ENCODE results near the gene CD6.

Gene CD6

GRCh38 chr11:61056571-61056970 is 85.1 kb downstream of the CD6 start (continued):
- TF ChIP-seq, protein P1, sequence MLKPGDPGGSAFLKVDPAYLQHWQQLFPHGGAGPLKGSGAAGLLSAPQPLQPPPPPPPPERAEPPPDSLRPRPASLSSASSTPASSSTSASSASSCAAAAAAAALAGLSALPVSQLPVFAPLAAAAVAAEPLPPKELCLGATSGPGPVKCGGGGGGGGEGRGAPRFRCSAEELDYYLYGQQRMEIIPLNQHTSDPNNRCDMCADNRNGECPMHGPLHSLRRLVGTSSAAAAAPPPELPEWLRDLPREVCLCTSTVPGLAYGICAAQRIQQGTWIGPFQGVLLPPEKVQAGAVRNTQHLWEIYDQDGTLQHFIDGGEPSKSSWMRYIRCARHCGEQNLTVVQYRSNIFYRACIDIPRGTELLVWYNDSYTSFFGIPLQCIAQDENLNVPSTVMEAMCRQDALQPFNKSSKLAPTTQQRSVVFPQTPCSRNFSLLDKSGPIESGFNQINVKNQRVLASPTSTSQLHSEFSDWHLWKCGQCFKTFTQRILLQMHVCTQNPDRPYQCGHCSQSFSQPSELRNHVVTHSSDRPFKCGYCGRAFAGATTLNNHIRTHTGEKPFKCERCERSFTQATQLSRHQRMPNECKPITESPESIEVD (tag by site-specific recombination; IDR thresholded peaks at IDR 0.05), result no peak
- TF ChIP-seq, protein P2, sequence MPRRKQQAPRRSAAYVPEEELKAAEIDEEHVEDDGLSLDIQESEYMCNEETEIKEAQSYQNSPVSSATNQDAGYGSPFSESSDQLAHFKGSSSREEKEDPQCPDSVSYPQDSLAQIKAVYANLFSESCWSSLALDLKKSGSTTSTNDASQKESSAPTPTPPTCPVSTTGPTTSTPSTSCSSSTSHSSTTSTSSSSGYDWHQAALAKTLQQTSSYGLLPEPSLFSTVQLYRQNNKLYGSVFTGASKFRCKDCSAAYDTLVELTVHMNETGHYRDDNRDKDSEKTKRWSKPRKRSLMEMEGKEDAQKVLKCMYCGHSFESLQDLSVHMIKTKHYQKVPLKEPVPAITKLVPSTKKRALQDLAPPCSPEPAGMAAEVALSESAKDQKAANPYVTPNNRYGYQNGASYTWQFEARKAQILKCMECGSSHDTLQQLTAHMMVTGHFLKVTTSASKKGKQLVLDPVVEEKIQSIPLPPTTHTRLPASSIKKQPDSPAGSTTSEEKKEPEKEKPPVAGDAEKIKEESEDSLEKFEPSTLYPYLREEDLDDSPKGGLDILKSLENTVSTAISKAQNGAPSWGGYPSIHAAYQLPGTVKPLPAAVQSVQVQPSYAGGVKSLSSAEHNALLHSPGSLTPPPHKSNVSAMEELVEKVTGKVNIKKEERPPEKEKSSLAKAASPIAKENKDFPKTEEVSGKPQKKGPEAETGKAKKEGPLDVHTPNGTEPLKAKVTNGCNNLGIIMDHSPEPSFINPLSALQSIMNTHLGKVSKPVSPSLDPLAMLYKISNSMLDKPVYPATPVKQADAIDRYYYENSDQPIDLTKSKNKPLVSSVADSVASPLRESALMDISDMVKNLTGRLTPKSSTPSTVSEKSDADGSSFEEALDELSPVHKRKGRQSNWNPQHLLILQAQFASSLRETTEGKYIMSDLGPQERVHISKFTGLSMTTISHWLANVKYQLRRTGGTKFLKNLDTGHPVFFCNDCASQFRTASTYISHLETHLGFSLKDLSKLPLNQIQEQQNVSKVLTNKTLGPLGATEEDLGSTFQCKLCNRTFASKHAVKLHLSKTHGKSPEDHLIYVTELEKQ (tag by site-specific recombination; IDR thresholded peaks at IDR 0.05; ENCODE audit: borderline replicate concordance), result no peak
- TF ChIP-seq, protein P3, sequence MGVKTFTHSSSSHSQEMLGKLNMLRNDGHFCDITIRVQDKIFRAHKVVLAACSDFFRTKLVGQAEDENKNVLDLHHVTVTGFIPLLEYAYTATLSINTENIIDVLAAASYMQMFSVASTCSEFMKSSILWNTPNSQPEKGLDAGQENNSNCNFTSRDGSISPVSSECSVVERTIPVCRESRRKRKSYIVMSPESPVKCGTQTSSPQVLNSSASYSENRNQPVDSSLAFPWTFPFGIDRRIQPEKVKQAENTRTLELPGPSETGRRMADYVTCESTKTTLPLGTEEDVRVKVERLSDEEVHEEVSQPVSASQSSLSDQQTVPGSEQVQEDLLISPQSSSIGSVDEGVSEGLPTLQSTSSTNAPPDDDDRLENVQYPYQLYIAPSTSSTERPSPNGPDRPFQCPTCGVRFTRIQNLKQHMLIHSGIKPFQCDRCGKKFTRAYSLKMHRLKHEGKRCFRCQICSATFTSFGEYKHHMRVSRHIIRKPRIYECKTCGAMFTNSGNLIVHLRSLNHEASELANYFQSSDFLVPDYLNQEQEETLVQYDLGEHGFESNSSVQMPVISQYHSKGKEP (tag by site-specific recombination; IDR thresholded peaks at IDR 0.05), result no peak
- TF ChIP-seq ZNF10 (tag by site-specific recombination; IDR thresholded peaks at IDR 0.05), result no peak
- TF ChIP-seq ZNF548 (tag by site-specific recombination; IDR thresholded peaks at IDR 0.05), result no peak
- TF ChIP-seq ZNF311 (tag by site-specific recombination; IDR thresholded peaks at IDR 0.05; ENCODE audit: borderline replicate concordance), result no peak

- CTCF ChIA-PET, result interaction anchor here (1.1 kb wide), 1 partner anchor 10 kb away, joined by 4 read pairs; no protein-coding TSS in a partner anchor
- H3K27ac ChIP-seq (ENCODE audit: extremely low read depth, low read depth, low read length), result no peak overlapping the region
- H3K4me3 ChIP-seq (ENCODE audit: low read depth, low read length), result no peak overlapping the region
- no peaks in the 10 kb centered on the region for H3K36me3 ChIP-seq (ENCODE audit: control insufficient read depth in 2 of 2, insufficient read depth in 1 of 2, low read length in 2 of 2)
- no peak for TF ChIP-seq YY2 (tag by site-specific recombination; IDR thresholded peaks at IDR 0.05)
- TF ChIP-seq HOXA7 (CRISPR knock-in tag; IDR thresholded peaks at IDR 0.05; ENCODE audit: borderline replicate concordance), result no peak
- TF ChIP-seq ZNF274 (IDR thresholded peaks at IDR 0.05; ENCODE audit: low read length), result no peak
- no peak for TF ChIP-seq ZNF274 (tag by site-specific recombination; IDR thresholded peaks at IDR 0.05; ENCODE audit: borderline replicate concordance)
- TF ChIP-seq ZNF23 (tag by site-specific recombination; IDR thresholded peaks at IDR 0.05; ENCODE audit: borderline replicate concordance), result no peak
- no peak for TF ChIP-seq GLIS1 (tag by site-specific recombination; IDR thresholded peaks at IDR 0.05)
- TF ChIP-seq ZNF670 (tag by site-specific recombination; IDR thresholded peaks at IDR 0.05; ENCODE audit: low read depth), result no peak
- TF ChIP-seq TCF7L2 (IDR thresholded peaks at IDR 0.05; ENCODE audit: borderline replicate concordance, low read depth, low read length), result no peak
- no peaks in the 10 kb centered on the region for H3K4me1 ChIP-seq (ENCODE audit: control insufficient read depth, insufficient read depth, low read length)
- POLR2A ChIA-PET, result no interaction called here
- H3K9me3 ChIP-seq (ENCODE audit: control insufficient read depth, insufficient read depth, low read depth, low read length), result no peaks in the 10 kb centered on the region
Measured at GRCh38 chr11:61056981-61057380, 85.5 kb downstream of the CD6 start.

DNA sequence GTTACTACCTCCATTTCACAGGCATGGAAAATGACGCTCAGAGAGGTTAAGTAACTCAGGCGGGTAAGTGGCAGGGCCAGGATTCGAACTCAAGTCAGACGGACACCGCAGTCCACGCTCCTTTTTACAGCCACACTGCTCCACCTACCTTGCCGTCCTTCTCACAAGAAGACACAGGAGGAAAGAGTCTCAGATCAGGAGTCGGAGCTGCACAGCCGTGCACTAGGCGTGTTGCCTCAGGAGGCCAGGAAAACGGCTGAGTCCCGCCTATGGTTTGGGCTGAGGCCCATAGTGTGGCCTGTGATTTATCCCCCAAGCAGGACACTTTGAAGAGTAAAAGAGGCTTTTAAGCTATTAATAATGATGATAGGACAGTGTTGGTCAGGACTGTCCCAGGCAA is 86.1 kb downstream of the CD6 start:
- no peaks in the 10 kb centered on the region for H3K4me1 ChIP-seq (ENCODE audit: control insufficient read depth, insufficient read depth, low read length)
- H3K27ac ChIP-seq (ENCODE audit: extremely low read depth, low read depth, low read length), result no peak overlapping the region
- CTCF ChIA-PET, result interaction anchor here (0.6 kb wide), 1 partner anchor 580 kb away, joined by 3 read pairs; no protein-coding TSS in a partner anchor
- no peak overlapping the region for H3K4me3 ChIP-seq (ENCODE audit: low read depth, low read length)
- H3K9me3 ChIP-seq (ENCODE audit: control insufficient read depth, insufficient read depth, low read depth, low read length), result no peaks in the 10 kb centered on the region
- no peaks in the 10 kb centered on the region for H3K36me3 ChIP-seq (ENCODE audit: control insufficient read depth in 2 of 2, insufficient read depth in 1 of 2, low read length in 2 of 2)
- POLR2A ChIA-PET, result no interaction called here
- TF ChIP-seq ELK4 (IDR thresholded peaks at IDR 0.05; ENCODE audit: borderline replicate concordance, low read depth, low read length) (no peak), BCL11A (tag by site-specific recombination; IDR thresholded peaks at IDR 0.05; ENCODE audit: low read depth) (no peak), ZNF558 (tag by site-specific recombination; IDR thresholded peaks at IDR 0.05) (no peak), ZBTB21 (tag by site-specific recombination; IDR thresholded peaks at IDR 0.05) (no peak), KLF9 (tag by site-specific recombination; IDR thresholded peaks at IDR 0.05; ENCODE audit: low read depth) (no peak), TCF7L2 (IDR thresholded peaks at IDR 0.05; ENCODE audit: borderline replicate concordance, low read depth, low read length) (no peak), ZNF624 (tag by site-specific recombination; IDR thresholded peaks at IDR 0.05) (no peak), ZNF266 (tag by site-specific recombination; IDR thresholded peaks at IDR 0.05; ENCODE audit: low read depth) (no peak), ZSCAN16 (tag by site-specific recombination; IDR thresholded peaks at IDR 0.05) (no peak)
- TF ChIP-seq, protein P4, sequence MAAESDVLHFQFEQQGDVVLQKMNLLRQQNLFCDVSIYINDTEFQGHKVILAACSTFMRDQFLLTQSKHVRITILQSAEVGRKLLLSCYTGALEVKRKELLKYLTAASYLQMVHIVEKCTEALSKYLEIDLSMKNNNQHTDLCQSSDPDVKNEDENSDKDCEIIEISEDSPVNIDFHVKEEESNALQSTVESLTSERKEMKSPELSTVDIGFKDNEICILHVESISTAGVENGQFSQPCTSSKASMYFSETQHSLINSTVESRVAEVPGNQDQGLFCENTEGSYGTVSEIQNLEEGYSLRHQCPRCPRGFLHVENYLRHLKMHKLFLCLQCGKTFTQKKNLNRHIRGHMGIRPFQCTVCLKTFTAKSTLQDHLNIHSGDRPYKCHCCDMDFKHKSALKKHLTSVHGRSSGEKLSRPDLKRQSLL (tag by site-specific recombination; IDR thresholded peaks at IDR 0.05), result no peak

All from HEK293 (cell line).